Activated T-cell treated with anti-CD3 and anti-CD28 coated beads, Interleukin-2, amount 50 U/mL, for 72 hours (primary cell): ENCODE results near the gene AFDN. TPM values are rescaled to one million over a fixed set of nuclear protein-coding genes. Genes with fewer than 3 reads are reported as not detected.
"Not testable (repeated sequence)": the region's sequence is repeated elsewhere in the genome, so short reads cannot be mapped to it uniquely, and the experiment has no call there.

Experiments
- ATAC-seq, 2 donors: fragments of 150-1000 bp; cut with Tn5 transposase; replicated peaks in 1 of 2; 2 replicates each; pipeline ENCODE4 v1.10.0; 2021; ENCODE audit warnings: moderate library complexity in 2 of 2, mild to moderate bottlenecking in 1 of 2
- DNase-seq, 2 donors: peaks; one replicate each; pipeline ENCODE4 v3.0.0; 2021 to 2022; ENCODE audit warnings: mixed read lengths in 1 of 2
- H3K27ac Mint-ChIP-seq: one replicate; pipeline ENCODE4 v1.8.0; 2022; ENCODE audit warnings: mild to moderate bottlenecking, moderate library complexity, mixed read lengths
- H3K27me3 Mint-ChIP-seq: one replicate; pipeline ENCODE4 v1.8.0; 2022; ENCODE audit warnings: low read depth, mixed read lengths
- H3K36me3 Mint-ChIP-seq, 2 donors: one replicate each; pipeline ENCODE4 v1.8.0; 2022; ENCODE audit warnings: mixed read lengths in 2 of 2, mild to moderate bottlenecking in 1 of 2; ENCODE audit not compliant: insufficient read depth in 2 of 2
- H3K4me1 Mint-ChIP-seq: one replicate; pipeline ENCODE4 v1.8.0; 2022; ENCODE audit warnings: low read depth, mixed read lengths
- H3K4me3 Mint-ChIP-seq, 2 donors: one replicate each; pipeline ENCODE4 v1.8.0; 2022; ENCODE audit warnings: mild to moderate bottlenecking in 2 of 2, mixed read lengths in 2 of 2, moderate library complexity in 2 of 2
- H3K9me3 Mint-ChIP-seq, 2 donors: one replicate each; pipeline ENCODE4 v1.8.0; 2022; ENCODE audit warnings: mixed read lengths in 2 of 2
- total RNA-seq, 2 donors: library from RNA; stranded (reverse); gene quantifications; one replicate each; pipeline ENCODE4 v1.2.3, GENCODE V29; 2022

Gene AFDN
- total RNA-seq, 2 donors from 2014 or later, result 21.6 to 31.9 TPM

DNA sequence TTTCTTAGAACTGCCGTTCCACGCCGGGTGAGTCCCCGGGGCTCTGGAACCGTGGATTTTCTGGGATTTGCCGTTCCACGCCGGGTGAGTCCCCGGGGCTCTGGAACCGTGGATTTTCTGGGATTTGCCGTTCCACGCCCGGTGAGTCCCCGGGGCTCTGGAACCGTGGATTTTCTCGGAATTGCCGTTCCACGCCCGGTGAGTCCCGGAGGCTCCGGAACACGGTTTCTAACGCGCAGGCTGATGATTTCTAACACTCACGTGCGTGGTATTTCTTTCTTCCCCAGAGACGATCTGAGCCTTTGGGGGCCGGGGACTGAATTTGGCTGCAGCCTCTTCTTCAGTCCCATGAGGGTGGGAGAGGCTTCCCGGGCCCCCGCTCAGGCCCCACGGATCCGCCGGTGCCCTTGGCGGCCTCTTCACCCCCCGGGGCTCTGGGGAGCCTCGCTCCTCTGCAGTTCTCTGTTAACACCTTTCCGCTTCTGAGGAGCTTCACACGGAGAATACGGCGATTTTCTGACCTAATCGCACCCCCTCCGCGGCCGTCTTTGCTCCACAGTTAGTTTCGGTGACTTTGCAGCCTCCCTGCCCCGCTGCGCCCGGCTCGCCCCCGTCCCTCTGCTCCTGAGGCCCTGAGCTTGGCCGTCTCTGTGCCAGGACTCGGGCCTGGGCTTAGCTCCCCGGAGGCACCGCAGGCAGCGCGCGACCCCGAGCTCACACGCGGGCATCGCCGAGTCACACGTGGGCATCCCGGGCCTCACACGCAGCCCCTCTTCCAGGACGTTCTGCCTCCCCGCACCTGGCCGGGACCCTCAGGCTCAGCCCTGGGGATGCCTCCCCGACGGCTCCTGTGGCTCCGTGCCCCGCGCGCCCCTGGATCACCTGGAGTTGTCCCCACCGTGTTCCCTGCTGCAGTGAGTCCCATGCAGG lies 163.6 kb downstream of the AFDN start:
- Mint-ChIP-seq H3K9me3 (no peaks in the 10 kb centered on the region), H3K36me3 (peaks cover 0 to 2% of the 10 kb centered on the region in 2 donors), H3K4me1 (no peaks in the 10 kb centered on the region), H3K27ac (no peak overlapping the region), H3K27me3 (no peaks in the 10 kb centered on the region), H3K4me3 (no peak overlapping the region)
- no peak for ATAC-seq
- DNase-seq, result no peak

DNA sequence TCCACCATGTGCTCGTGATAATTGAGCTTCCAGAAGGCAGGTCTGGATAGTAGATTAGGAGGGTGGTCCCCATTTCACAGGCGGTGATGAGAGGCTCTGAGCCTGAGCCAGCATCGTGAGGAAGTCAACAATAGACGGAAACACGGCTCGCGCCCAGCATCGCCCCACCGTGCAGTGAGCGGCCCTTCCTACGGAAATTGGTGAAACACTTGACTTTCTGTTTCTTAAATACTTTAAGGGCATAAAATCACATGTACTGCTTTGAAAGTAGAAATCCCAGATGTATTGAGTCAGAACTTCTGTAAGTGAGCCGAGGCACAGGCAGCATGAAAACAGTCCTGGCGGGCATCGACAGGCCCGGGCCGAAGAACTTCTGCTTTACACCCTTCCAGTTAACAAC lies 166.5 kb downstream of the AFDN start:
- ATAC-seq, result no peak
- Mint-ChIP-seq H3K27me3 (no peaks in the 10 kb centered on the region), H3K4me3 (no peak overlapping the region), H3K36me3 (peaks cover 2 to 6% of the 10 kb centered on the region in 2 donors), H3K4me1 (peaks cover 10% of the 10 kb centered on the region), H3K27ac (no peak overlapping the region), H3K9me3 (no peaks in the 10 kb centered on the region)
- DNase-seq, result no peak

- peaks cover 14% of the 10 kb centered on the region for H3K4me1 Mint-ChIP-seq
- DNase-seq, result no peak
- ATAC-seq, result no peak
- no peak overlapping the region for H3K4me3 Mint-ChIP-seq
- H3K36me3 Mint-ChIP-seq, result peaks cover 2 to 6% of the 10 kb centered on the region in 2 donors
- H3K27ac Mint-ChIP-seq, result no peak overlapping the region
- no peaks in the 10 kb centered on the region for H3K27me3 Mint-ChIP-seq
- H3K9me3 Mint-ChIP-seq, result no peaks in the 10 kb centered on the region
Observed at GRCh38 chr6:167993831-167994230, 167.1 kb downstream of the AFDN start.

DNA sequence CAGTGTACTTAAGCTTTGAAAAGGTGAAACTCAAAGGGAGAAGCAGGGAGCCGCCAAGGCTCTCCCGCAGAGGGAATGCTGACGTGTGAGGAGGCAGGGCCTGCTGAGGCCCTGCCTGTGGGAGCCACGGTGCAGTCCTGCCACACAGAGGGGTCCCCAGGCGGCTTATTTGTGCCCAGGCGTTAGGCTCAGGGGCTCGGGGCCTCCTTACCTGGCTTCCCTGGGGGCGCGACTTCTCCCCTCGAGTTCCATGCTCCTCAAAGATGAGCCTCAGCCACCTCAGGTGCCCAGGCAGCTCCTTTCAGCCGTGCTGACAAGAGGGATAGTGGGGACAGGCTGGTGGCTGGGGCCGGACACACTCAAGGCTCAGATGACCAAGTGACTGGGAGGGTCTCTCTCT lies 168.6 kb downstream of the AFDN start:
- no peaks in the 10 kb centered on the region for H3K9me3 Mint-ChIP-seq
- H3K36me3 Mint-ChIP-seq, result peaks cover 3 to 8% of the 10 kb centered on the region in 2 donors
- no peak overlapping the region for H3K27ac Mint-ChIP-seq
- peaks cover 14% of the 10 kb centered on the region for H3K4me1 Mint-ChIP-seq
- ATAC-seq (no peak), DNase-seq (no peak)
- H3K27me3 Mint-ChIP-seq, result no peaks in the 10 kb centered on the region
- H3K4me3 Mint-ChIP-seq, result no peak overlapping the region

DNA sequence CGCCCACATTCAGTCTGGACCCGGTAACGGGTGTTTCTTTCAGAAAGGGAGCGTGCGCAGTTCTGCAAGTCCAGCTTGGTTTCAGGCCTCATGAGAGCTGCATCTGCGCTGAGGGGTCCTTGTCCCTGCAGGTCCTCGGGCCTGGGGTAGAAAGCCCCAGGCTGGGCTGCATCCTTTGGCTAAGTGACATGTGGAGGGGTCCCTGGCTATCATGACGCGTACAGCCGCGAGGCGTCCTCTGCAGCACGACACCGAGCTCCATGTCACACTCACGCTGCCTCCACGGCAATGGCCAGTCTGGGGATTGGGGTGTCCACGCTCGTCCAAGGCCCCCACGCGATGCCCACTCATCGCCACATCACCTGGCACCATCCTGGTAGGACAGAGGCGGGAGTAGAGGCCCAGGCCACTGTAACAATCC lies 169.0 kb downstream of the AFDN start:
- Mint-ChIP-seq H3K36me3 (peaks cover 3 to 8% of the 10 kb centered on the region in 2 donors), H3K4me3 (no peak overlapping the region), H3K4me1 (peaks cover 14% of the 10 kb centered on the region)

DNA sequence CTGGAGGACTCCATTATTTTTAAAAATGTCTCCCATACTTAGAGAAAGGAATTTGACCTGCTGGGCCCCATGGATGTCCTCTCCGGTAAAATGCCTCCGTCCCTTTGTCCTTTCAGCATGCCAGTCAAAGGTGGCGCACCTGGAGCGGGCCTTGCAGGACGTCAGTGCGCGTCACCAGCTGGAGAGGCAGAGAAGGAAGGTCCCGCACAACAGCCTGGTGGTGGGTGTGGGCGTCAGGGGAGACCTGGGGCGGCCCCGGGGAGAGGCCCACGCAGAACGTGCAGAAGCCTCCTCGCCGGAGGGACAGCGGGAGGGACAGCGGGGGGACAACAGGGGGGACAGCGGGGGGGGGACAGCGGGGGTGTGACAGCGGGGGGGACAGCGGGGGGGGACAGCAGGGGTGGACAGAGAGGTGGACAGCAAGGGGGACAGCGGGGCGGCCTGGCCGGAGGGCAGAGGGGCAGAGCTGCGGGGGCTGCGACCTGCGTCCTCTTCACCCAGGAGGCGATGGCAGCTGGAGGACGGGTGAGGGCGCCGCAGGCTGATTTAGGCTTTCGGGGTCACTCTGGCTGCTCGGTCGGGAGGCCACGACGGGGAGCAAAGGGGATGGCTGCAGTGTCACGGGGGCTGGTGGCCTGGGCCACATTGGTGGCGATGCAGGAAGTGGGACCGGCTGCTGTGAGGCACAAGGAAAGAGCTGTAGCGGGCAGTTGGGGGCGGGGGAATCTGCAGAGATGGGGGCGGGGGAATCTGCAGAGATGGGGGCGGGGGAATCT lies 169.9 kb downstream of the AFDN start:
- Mint-ChIP-seq H3K4me1 (peaks cover 14% of the 10 kb centered on the region), H3K36me3 (peaks cover 3 to 6% of the 10 kb centered on the region in 2 donors), H3K27me3 (no peaks in the 10 kb centered on the region), H3K9me3 (no peaks in the 10 kb centered on the region), H3K4me3 (peak overlapping the region in 1 of 2 donors; percentile 56), H3K27ac (no peak overlapping the region)
- ATAC-seq (peak in 1 of 2 donors; percentile 73), DNase-seq (peak in 1 of 2 donors; percentile 37)

More for the DNA sequence above, 169.0 kb downstream of the AFDN start:
- no peaks in the 10 kb centered on the region for H3K9me3 Mint-ChIP-seq
- H3K27ac Mint-ChIP-seq, result no peak overlapping the region
- H3K27me3 Mint-ChIP-seq, result no peaks in the 10 kb centered on the region
- no peak for ATAC-seq
- no peak for DNase-seq

DNA sequence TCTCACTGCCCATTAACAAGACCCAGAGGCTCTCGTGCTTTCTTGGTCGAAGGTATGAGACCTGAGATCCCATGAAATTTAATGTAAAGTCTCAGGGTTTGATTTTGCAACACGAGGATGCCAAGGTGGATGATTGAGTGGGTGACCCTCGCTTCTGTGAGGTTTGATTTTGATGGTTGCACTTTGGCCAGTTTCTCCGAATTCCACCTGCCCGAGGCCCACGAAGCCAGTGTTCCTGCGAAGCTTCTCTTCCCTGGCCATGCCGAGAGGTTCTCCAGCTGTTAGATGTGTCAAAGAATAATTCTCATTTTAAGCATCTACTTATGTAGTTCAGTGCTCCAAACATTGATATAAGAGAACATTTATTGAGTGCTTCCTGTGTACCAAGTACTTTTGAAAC lies 170.9 kb downstream of the AFDN start, which contains the start of gene KIF25:
TSS of gene KIF25 (plus strand) at position 30 of the 400 bp plus-strand sequence. CDS start 31,915 bp downstream, outside the sequence.
- Mint-ChIP-seq H3K4me3 (peak within 1 kb of the TSS in 1 of 2 donors; percentile 56), H3K9me3 (no peaks in the 10 kb centered on the region), H3K4me1 (peaks cover 14% of the 10 kb centered on the region), H3K36me3 (peaks cover 3 to 6% of the 10 kb centered on the region in 2 donors), H3K27me3 (no peaks in the 10 kb centered on the region), H3K27ac (no peak within 1 kb of the TSS)
- DNase-seq, result no peak
- no peak for ATAC-seq

DNA sequence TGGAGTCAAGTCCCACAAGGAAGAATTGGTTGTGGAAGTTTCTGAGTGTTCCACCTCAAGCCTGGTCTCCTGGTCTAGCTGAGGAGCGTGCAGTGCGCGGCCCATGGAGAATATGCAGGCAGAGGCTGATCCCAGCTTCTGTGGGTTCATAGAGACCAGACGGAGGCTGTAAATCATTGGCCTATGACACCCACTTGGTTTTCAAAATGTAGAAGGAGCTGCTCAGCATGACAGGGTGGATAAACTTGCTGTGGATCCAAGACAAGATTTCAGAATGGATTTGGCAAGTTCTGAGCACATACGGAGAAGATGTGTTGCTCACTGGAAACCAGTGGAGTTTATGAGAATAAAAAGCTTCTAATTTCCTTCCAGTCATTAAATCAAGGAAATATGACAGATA lies 171.5 kb downstream of the AFDN start:
- Mint-ChIP-seq H3K9me3 (no peaks in the 10 kb centered on the region), H3K4me1 (peaks cover 14% of the 10 kb centered on the region), H3K36me3 (peaks cover 3 to 6% of the 10 kb centered on the region in 2 donors), H3K27ac (no peak overlapping the region), H3K27me3 (no peaks in the 10 kb centered on the region), H3K4me3 (no peak overlapping the region)
- ATAC-seq (no peak), DNase-seq (no peak)

DNA sequence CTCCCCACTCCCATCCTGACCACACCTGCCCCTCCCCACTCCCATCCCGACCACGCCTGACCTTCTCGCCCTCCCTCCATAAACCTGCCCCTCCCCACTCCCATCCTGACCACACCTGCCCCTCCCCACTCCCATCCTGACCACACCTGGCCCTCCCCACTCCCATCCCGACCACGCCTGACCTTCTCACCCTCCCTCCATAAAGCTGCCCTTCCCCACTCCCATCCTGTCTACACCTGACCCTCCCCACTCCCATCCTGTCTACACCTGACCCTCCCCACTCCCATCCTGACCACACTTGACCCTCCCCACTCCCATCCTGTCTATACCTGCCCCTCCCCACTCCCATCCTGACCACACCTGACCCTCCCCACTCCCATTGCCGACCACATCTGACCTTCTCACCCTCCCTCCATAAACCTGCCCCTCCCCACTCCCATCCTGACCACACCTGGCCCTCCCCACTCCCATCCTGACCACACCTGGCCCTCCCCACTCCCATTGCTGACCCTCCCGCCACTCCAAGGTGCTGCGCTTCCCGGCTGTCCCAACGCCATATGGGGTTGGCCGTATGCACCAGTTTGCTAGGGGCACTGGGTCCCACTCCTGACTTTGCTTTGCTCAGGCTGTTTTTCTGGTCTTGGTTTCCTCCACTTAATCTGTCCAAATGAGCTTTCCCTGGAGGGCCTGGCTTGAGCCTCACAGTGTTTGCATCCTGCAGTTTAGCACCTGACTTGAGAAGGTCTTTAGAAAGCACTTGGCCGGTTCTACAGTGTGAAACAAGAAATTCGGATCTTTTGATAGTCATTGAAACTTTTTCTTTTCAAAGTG lies 173.7 kb downstream of the AFDN start:
- Mint-ChIP-seq H3K4me1 (peaks cover 14% of the 10 kb centered on the region), H3K36me3 (peaks cover 3 to 6% of the 10 kb centered on the region in 2 donors), H3K27me3 (no peaks in the 10 kb centered on the region), H3K9me3 (no peaks in the 10 kb centered on the region), H3K4me3 (no peak overlapping the region), H3K27ac (no peak overlapping the region)
- ATAC-seq (no peak), DNase-seq (no peak)

GRCh38 chr6:168001029-168001332 lies 174.3 kb downstream of the AFDN start:
- Mint-ChIP-seq H3K4me1 (peaks cover 14% of the 10 kb centered on the region), H3K27ac (no peak overlapping the region), H3K36me3 (peaks cover 3 to 6% of the 10 kb centered on the region in 2 donors), H3K9me3 (no peaks in the 10 kb centered on the region), H3K4me3 (no peak overlapping the region), H3K27me3 (no peaks in the 10 kb centered on the region)
- no peak for DNase-seq
- no peak for ATAC-seq

DNA sequence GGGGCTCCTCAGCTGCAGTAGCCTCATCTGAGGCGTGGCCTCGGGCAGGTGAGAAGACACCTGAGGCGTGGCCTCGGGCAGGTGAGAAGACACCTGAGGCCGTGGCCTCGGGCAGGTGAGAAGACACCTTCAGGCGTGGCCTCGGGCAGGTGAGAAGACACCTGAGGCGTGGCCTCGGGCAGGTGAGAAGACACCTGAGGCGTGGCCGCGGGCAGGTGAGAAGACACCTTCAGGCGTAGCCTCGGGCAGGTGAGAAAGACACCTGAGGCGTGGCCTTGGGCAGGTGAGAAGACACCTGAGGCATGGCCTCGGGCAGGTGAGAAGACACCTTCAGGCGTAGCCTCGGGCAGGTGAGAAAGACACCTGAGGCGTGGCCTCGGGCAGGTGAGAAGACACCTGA lies 174.8 kb downstream of the AFDN start:
- not testable (repeated sequence) for H3K27ac Mint-ChIP-seq, DNase-seq, H3K36me3 Mint-ChIP-seq, H3K4me1 Mint-ChIP-seq, ATAC-seq, H3K4me3 Mint-ChIP-seq, H3K27me3 Mint-ChIP-seq, H3K9me3 Mint-ChIP-seq

GRCh38 chr6:168002804-168003203 lies 176.1 kb downstream of the AFDN start:
- no peak for DNase-seq
- peaks cover 1 to 2% of the 10 kb centered on the region in 2 donors for H3K36me3 Mint-ChIP-seq
- H3K4me1 Mint-ChIP-seq, result peaks cover 7% of the 10 kb centered on the region
- H3K4me3 Mint-ChIP-seq, result no peak overlapping the region
- H3K27ac Mint-ChIP-seq, result no peak overlapping the region
- no peaks in the 10 kb centered on the region for H3K27me3 Mint-ChIP-seq
- no peak for ATAC-seq
- H3K9me3 Mint-ChIP-seq, result no peaks in the 10 kb centered on the region
